IPS DF 6.9 (cell line): Measurements from ENCODE around the gene GRB14.

Experiments
- DNase-seq: peaks from one replicate; pipeline ENCODE4 v3.0.0-alpha.2; 2013; ENCODE audit warnings: low read depth, low spot score
- H3K27ac ChIP-seq: one replicate; pipeline ENCODE4 v1.5.1; 2013; ENCODE audit warnings: low read length, control low read depth
- H3K27me3 ChIP-seq: 2 replicates; pipeline ENCODE4 v1.6.1; 2013; ENCODE audit warnings: mild to moderate bottlenecking, low read length; ENCODE audit not compliant: control insufficient read depth, insufficient read depth
- H3K36me3 ChIP-seq: 2 replicates; pipeline ENCODE4 v1.6.1; 2013; ENCODE audit warnings: low read length; ENCODE audit not compliant: control insufficient read depth, insufficient read depth
- H3K4me1 ChIP-seq: 2 replicates; pipeline ENCODE4 v1.6.1; 2013; ENCODE audit warnings: low read length; ENCODE audit not compliant: control insufficient read depth, insufficient read depth
- H3K4me3 ChIP-seq: 2 replicates; pipeline ENCODE4 v1.5.1; 2013; ENCODE audit warnings: mild to moderate bottlenecking, low read length
- H3K9me3 ChIP-seq: 2 replicates; pipeline ENCODE4 v1.6.1; 2013; ENCODE audit warnings: low read length, inconsistent platforms; ENCODE audit not compliant: control insufficient read depth, insufficient read depth
- WGBS: extraction: QIAGEN DNeasy Blood & Tissue Kit; methylation state at CpG from one replicate; pipeline ENCODE4 v1.1.7; 2013; ENCODE audit warnings: mixed read lengths, missing lambda C conversion rate; ENCODE audit not compliant: insufficient read length, insufficient coverage; 5-methylcytosine and 5-hydroxymethylcytosine counted together

The GRB14 gene

DNA sequence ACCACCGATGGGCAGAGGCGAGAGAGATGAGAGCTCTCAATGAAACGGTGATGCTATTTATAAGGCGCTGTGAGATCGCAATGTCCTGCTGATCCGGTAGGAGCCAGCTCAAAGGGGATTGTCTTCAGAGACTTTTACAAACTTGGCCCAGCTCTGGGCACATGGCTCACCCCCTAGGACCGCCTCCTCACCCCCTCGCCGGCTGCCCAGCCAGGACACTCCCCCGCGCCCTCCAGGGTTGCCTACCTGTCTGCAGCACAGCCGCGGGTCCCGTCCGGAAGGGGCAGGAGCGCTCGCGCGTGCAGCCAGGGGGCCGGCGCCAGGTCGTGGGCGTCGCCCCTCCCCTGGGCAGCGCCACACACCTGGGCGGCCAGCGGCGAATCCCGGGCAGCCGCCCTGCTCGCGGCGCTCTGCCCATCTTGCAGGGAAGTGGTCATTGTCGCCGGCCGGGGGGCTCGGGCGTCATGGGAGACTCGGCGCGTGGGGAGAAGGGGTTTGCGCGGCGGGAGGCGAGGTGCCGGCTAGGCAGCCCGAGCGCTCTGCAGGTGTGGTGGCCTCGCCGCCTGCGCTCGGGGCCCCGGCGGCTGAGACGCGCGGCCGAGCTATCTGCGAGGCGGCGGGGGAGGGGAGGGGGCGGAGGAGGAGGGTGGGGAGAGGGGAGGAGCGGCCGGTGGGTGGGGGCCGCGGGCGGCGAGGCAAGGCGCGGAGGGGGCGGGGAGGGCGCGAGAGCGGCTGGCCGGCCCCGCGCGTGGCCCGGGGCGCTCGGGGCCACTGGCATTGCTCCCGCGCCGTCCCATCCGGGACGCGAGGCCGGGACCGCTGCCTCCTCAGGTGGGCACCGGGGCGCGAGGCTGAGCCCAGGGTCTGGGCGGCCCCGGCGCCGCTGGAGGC, at the start of gene GRB14:
Gene GRB14 (minus strand): TSS at position 610 of the 891 bp plus-strand sequence. CDS start 173 bp downstream, at position 437.
- DNase-seq = no peak

GRCh38 chr2:164669291-164669690, 48.0 kb upstream of the GRB14 start:
- H3K27me3 ChIP-seq = no peaks in the 10 kb centered on the region
- no peaks in the 10 kb centered on the region for H3K4me1 ChIP-seq
- no peak overlapping the region for H3K4me3 ChIP-seq
- H3K36me3 ChIP-seq = no peaks in the 10 kb centered on the region
- no peaks in the 10 kb centered on the region for H3K9me3 ChIP-seq
- no peak for DNase-seq
- H3K27ac ChIP-seq = no peak overlapping the region

More for the DNA sequence above, at the start of gene GRB14:
- Histone ChIP-seq H3K27me3 (no peaks in the 10 kb centered on the region), H3K27ac (no peak within 1 kb of the TSS), H3K36me3 (no peaks in the 10 kb centered on the region), H3K4me3 (peak within 1 kb of the TSS; percentile 80), H3K9me3 (no peaks in the 10 kb centered on the region), H3K4me1 (peaks cover 2% of the 10 kb centered on the region; the same call in 1 of the 2 replicates)
- WGBS = no CpG with 5 or more reads among the region's 96 CpGs

DNA sequence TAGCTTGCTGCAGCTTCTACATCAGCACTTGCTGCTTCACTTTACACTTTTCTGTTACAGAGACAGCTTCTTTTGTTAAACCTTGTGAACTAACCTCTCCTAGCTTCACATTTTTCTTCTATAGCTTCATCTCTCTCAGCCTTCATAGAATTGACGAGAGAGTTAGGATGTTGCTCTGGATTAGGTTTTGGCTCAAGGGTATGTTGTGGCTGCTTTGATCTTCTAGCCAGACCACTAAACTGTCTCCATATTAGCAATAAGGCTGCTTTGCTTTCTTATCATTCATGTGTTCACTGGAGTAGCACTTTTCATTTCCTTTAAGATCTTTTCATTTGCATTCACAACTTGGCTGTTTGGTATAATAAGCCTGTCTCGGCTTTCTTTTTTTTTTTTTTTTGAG, 46.3 kb upstream of the GRB14 start:
- Histone ChIP-seq H3K36me3 (no peaks in the 10 kb centered on the region), H3K4me1 (no peaks in the 10 kb centered on the region), H3K27ac (no peak overlapping the region), H3K4me3 (no peak overlapping the region), H3K9me3 (no peaks in the 10 kb centered on the region), H3K27me3 (no peaks in the 10 kb centered on the region)
- no CpG with 5 or more reads among the region's 2 CpGs for WGBS
- no peak for DNase-seq

DNA sequence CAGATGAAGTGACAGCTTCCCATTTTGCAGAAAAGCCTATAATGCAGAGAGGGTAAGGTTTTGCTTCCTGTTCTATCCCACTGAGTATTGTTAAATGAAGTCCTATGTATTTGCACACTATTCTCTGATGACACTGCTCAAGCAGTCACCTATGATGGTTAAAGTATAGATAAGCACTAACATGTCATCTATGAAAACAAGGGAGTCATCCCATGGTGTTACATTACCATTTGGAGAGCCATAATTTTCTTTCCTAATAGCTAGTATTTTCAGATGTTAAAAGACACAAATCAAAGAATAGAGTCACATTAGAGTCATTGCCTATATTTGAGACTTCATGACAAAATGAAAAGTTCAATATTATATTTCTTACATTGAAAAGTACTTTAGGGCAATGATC, 42.8 kb upstream of the GRB14 start:
- H3K27ac ChIP-seq = no peak overlapping the region
- H3K4me3 ChIP-seq = no peak overlapping the region
- H3K27me3 ChIP-seq = no peaks in the 10 kb centered on the region
- H3K36me3 ChIP-seq = no peaks in the 10 kb centered on the region
- no peaks in the 10 kb centered on the region for H3K9me3 ChIP-seq
- DNase-seq = no peak
- H3K4me1 ChIP-seq = no peaks in the 10 kb centered on the region

DNA sequence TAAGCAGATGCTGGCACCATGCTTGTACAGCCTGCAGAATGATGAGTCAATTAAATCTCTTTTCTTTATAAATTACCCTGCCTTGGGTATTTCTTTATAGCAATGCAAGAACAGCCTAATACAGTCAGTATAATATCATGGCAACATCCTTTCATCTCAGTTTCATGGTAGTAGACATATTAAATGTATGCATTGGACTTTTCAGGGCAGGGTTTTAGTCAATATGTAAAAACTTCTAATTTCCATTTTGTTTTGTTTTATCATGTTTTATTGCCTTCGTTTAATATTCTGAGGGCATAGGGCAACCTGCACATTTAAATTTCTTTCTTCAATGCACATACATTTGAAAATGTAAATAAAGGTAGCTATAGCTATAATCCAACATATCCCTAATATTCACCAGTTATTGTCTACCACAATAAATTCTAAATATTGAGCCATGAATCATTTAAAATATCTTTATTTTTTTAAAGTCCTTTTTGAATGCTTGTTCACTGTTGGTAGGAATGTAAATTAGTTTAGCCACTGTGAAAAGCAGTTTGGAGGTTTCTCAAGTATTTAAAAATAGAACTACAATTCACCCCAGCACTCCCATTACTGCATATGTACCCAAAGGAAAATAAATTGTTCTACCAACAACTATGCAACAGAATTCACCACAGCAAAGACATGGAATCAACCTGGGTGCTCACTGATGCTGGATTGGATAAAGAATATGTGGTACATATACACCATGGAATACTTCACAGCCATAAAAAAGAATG, 41.8 kb upstream of the GRB14 start:
- no peaks in the 10 kb centered on the region for H3K4me1 ChIP-seq
- no peaks in the 10 kb centered on the region for H3K27me3 ChIP-seq
- H3K27ac ChIP-seq = no peak overlapping the region
- no peak overlapping the region for H3K4me3 ChIP-seq
- no CpG with 5 or more reads among the region's 1 CpG for WGBS
- DNase-seq = no peak
- H3K36me3 ChIP-seq = no peaks in the 10 kb centered on the region
- H3K9me3 ChIP-seq = no peaks in the 10 kb centered on the region

DNA sequence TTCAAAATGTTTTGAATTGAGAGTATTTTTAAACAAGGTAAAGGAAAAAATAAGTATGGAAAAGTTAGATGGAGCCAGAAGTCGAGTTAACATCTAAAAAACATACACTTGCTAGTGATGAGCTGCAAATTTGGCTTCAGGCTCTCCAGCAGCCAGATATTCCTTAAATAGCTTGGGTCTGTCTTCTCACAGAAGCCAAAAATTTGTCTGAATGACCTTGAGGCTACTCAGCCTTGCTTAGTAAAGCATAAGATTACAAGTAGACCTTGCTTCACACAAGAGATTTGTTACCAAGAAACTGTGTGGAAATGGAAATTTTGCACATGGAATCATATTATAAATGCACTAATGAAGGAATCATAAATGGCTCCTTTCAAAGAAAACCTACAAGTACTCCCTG, 40.8 kb upstream of the GRB14 start:
- 100% methylated on average over 1 of the region's 1 CpG for WGBS

GRCh38 chr2:164661349-164661748, 40.1 kb upstream of the GRB14 start:
- no peak for DNase-seq
- Histone ChIP-seq H3K4me3 (no peak overlapping the region), H3K9me3 (no peaks in the 10 kb centered on the region), H3K27me3 (no peaks in the 10 kb centered on the region), H3K27ac (no peak overlapping the region), H3K4me1 (no peaks in the 10 kb centered on the region), H3K36me3 (no peaks in the 10 kb centered on the region)

More for the DNA sequence above, 40.8 kb upstream of the GRB14 start:
- no peak overlapping the region for H3K4me3 ChIP-seq
- no peaks in the 10 kb centered on the region for H3K27me3 ChIP-seq
- no peaks in the 10 kb centered on the region for H3K36me3 ChIP-seq
- DNase-seq = no peak
- no peaks in the 10 kb centered on the region for H3K4me1 ChIP-seq
- no peak overlapping the region for H3K27ac ChIP-seq
- H3K9me3 ChIP-seq = no peaks in the 10 kb centered on the region

- Histone ChIP-seq H3K27me3 (no peaks in the 10 kb centered on the region), H3K4me1 (no peaks in the 10 kb centered on the region), H3K9me3 (no peaks in the 10 kb centered on the region), H3K27ac (no peak overlapping the region), H3K36me3 (no peaks in the 10 kb centered on the region), H3K4me3 (no peak overlapping the region)
- no CpG with 5 or more reads among the region's 2 CpGs for WGBS
- no peak for DNase-seq
Observed at GRCh38 chr2:164657129-164657528, 35.8 kb upstream of the GRB14 start.

- H3K27me3 ChIP-seq = no peaks in the 10 kb centered on the region
- no CpG with 5 or more reads among the region's 2 CpGs for WGBS
- H3K27ac ChIP-seq = no peak overlapping the region
- DNase-seq = no peak
- H3K9me3 ChIP-seq = no peaks in the 10 kb centered on the region
- H3K4me3 ChIP-seq = no peak overlapping the region
- no peaks in the 10 kb centered on the region for H3K4me1 ChIP-seq
- no peaks in the 10 kb centered on the region for H3K36me3 ChIP-seq
Observed at GRCh38 chr2:164655750-164656149, 34.5 kb upstream of the GRB14 start.

DNA sequence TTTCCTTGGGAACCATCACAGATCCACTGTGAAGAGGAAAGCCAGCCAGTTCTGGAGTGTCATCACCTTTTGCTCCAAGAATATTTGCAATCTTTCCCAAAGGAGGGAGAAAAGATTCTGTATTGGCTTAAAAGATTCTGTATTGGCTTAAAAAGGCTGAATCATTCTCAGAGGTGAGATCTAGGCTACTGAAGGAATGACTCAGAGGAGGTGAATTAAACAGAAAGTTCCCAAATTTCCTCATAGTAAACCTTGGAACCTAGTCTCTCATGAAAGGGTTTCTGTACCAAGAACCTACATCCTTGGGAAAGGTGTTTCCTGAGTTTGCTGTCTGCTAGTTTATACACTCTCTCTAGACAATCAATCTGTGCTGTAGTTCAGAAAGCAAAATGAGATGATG, 34.1 kb upstream of the GRB14 start:
- Histone ChIP-seq H3K4me1 (no peaks in the 10 kb centered on the region), H3K4me3 (no peak overlapping the region), H3K36me3 (no peaks in the 10 kb centered on the region), H3K27ac (no peak overlapping the region), H3K9me3 (no peaks in the 10 kb centered on the region), H3K27me3 (no peaks in the 10 kb centered on the region)
- DNase-seq = no peak

GRCh38 chr2:164651361-164651760, 30.1 kb upstream of the GRB14 start:
- H3K4me3 ChIP-seq = no peak overlapping the region
- no peaks in the 10 kb centered on the region for H3K4me1 ChIP-seq
- DNase-seq = no peak
- no CpG with 5 or more reads among the region's 1 CpG for WGBS
- no peaks in the 10 kb centered on the region for H3K27me3 ChIP-seq
- no peaks in the 10 kb centered on the region for H3K36me3 ChIP-seq
- H3K27ac ChIP-seq = no peak overlapping the region
- H3K9me3 ChIP-seq = no peaks in the 10 kb centered on the region
